ENCODE results near the gene SMIM9. TPM values are rescaled to one million over a fixed set of nuclear protein-coding genes. Genes with fewer than 3 reads are reported as not detected.
"Not testable (repeated sequence)": the region's sequence is repeated elsewhere in the genome, so short reads cannot be mapped to it uniquely, and the experiment has no call there.

The SMIM9 gene
- total RNA-seq, 1 donor from 2014 or later, result not detected

DNA sequence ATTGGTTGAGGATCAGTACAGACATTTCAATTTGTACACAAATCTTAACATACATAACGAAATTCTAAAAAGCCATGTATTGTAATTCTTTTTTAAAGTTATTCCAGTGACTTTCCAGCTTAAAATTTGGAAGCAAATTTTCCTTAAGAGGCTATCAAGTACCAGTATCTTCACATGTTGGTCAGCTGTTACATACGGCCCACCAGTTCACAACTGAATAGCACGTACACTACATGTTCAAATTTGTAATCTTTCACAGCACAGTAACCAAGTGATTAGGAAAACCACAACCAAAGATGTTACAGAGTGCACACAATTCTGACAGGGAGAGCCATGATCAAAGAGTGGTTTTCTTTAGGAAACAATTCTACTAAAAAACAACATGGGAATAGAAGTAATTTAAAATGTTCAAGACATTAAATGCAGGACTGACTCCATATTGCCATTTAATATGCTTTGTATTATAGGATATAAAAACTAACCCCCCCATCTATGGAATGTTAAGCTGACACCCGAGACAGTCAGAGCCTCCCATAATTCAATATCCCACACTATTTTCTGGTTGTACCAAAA, 18.1 kb downstream of the SMIM9 start:
- intact Hi-C loops (cut with micrococcal nuclease), result not testable (repeated sequence)

DNA sequence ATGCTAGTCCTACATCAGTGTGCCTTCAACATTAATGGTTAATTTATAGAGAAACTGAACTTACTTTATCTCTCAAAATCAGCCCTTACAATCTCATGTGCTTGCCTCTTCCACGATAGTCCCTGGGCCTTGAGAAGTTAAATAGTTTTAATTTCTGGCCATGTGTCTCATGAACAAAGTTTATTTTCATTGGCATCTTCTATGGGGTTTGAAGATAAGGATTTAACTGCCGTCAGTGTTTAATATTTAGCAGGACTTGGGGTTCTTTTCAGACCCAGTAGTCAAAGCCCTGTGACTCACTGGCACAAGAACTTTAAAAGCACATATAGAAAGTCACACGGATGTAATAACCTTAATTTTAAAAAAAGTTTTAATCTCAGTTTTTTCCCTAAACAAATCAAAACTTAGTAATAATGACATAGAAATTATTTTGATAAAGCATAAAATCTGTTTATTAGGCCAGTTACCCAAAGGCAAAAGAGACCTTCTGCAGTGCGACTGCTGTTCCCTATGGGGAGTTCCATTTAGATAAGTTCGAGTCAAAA, 19.1 kb downstream of the SMIM9 start:
- intact Hi-C loops (cut with micrococcal nuclease), result no loop called here

DNA sequence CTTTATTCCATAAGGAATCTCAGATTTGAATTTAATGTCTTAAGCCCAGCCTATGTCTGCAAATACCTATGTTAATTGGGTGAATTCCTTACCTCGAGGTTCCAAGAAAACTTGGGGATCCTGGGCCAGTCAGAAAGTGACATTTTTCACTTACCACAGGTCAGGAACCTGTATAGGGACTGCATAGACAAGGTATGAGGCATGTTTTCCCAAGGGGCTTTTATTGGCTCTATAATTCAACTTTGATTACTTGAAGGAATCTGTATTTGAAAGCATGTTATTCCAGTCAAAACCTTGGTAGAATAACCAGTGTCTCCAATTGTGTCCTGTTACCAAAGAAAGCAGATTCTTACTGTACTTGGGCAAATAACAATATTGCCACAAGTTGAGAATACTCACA, 20.7 kb downstream of the SMIM9 start:
- intact Hi-C loops (cut with micrococcal nuclease), result no loop called here

DNA sequence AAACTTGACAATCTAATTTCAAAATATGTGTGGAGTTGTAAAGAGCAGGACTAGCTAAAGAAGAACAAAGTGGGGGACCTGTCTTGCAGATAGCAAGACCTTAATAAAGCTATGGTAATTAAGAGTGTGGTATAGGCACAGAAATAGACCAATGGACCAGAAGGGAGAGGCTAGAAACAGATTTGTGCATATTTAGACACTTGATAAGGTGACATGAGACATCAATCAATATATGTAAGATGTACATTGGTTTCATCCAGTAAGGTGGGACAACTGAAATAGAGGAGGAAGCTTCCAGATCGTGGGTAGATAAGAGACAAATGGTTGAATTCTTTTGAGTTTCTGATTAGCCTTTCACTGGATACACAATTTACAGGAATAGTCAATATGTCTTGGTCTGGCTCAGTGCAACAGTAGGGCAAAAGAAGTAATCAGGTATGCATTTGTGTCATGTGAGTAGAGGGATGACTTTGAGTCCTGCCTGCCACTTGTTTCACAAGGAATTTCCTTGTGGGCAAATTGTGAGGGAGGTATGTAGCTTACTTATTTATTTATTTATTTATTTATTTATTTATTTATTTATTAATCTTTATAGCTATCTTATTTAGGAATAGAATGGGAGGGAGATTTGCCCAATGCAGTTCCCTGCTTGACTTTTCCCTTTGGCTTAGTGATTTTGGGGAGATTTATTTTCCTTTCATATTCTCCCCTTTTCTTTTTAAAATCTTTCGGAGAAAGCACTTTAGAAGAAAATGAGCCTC, 21.9 kb downstream of the SMIM9 start:
- intact Hi-C loops (cut with micrococcal nuclease), result no loop called here

DNA sequence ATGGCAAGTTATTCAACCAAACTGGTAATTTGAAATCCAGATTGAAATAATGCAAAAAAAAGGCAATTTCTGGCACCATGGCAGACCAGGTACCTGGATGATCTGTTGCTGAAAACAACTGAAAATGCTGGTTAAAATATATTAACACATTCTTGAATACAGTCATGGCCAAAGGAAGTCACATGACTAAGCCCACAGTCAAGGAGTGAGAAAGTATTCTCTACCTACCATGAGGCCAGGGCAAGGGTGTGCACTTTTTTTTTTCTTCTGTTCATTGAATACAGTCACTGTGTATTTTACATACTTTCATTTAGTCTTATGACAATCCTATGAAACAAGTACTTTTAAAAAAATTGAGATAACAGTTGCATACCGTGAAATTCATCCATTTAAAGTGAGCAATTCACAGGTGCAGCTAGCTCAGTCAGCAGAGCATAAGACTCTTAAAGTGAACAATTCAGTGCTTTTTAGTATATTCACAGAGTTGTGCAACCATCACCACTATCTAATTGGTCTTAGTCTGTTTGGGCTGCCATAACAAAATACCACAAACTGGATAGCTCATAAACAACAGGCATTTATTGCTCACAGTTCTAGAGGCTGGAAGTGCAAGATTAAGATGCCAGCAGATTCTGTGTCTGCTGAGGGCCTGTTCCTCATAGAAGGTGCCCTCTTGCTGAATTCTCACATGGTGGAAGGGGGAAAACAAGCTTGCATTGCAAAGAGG, 24.4 kb downstream of the SMIM9 start:
- intact Hi-C loops (cut with micrococcal nuclease), result no loop called here

DNA sequence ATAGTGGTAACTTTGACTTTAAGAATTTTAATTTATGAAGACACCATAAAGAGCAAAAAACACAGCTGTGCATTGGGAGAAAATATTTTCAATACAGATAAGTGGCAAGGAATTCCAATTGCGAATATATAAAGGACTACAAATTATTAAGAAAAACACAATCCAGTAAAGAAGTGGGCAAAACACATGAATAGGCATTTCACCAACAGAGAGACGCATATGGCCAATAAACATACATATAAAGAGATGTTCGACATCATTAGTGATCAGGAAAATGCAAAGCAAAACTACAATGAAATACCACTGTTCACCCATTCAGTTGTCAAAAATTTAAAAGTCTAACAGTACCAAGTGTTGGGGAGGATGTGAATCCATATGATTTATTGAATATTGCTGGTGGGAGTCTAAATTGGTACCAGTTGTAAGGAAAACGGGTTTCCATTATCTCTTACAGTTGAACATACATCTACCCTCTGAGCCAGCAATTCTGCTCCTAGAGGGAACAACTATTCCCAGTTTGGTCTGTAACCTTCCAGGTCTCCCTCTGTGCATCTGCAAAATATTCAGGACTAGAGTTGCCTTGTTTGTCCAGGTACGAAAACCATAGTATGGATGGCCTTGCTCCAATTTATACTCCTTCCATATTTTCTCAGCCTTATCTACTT, 27.5 kb downstream of the SMIM9 start:
- intact Hi-C loops (cut with micrococcal nuclease), result no loop called here

DNA sequence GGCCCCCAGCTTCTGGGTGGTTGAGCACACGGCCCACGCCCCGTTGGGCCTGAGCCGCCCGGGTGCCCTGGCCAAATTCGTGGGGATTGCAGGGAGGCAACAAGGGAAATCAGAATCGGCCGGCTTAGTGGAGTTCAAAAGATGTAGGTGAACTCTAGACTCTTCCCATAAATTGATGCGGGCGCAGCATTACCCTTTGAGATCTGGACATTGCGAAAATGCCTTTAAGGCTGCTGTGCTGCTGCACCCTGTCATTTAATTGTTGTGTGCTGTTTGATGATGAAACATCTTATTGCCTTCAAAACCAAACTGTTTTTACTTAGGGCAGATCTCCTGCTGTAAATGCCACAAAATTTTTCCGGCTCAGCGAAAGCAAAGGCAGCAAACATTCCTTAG, 28.8 kb downstream of the SMIM9 start:
- intact Hi-C loops (cut with micrococcal nuclease), result loop anchor here (1.0 to 2.0 kb wide), 5 partner anchors 21 to 459 kb away; partner anchors contain the start of genes BRCC3, CMC4, DKC1 and MTCP1

DNA sequence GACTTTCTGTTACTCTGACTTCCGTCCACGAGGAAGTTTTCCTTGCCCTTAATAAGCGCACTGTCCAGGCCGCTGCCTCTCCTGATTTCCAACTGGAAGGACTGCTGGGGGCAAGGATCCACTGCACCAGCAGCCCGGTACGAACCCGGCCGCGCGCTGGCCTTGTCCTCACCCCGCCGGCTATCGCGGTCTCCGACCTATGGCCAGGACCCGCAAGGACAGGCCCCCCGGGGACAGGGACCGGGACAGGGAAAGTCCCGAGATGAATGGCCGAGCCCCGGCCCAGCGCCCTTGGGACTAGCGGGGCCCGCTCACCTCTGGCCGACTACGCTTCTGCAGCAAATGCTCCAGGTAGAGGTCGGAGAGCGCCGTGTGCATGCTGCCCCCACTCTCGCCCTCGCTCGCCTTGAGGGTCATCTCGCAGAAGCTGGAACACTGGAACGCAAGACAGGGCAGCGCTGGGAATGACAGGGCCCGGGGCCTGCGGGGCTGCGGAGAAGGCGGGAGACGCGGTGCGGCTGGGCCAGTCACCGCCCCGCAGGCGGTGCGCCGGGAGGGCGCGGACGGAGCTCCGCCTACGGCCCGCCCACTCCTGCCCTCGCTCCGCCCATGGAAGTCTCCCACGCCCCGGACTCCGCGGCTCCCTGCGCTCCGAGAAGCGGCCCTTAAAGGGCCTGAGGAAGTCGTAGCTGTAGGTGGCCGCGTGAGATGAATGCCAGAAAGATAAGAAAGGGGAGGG, 29.3 kb downstream of the SMIM9 start, which contains the start of gene MPP1:
Gene MPP1, minus strand, starts transcription at position 529 of the 739 bp plus-strand sequence. Its CDS starts 112 bp downstream, at position 417.
- intact Hi-C loops (cut with micrococcal nuclease), result loop anchor here (1.0 to 2.0 kb wide), 5 partner anchors 22 to 459 kb away; partner anchors contain the start of genes BRCC3, CMC4, DKC1 and MTCP1

DNA sequence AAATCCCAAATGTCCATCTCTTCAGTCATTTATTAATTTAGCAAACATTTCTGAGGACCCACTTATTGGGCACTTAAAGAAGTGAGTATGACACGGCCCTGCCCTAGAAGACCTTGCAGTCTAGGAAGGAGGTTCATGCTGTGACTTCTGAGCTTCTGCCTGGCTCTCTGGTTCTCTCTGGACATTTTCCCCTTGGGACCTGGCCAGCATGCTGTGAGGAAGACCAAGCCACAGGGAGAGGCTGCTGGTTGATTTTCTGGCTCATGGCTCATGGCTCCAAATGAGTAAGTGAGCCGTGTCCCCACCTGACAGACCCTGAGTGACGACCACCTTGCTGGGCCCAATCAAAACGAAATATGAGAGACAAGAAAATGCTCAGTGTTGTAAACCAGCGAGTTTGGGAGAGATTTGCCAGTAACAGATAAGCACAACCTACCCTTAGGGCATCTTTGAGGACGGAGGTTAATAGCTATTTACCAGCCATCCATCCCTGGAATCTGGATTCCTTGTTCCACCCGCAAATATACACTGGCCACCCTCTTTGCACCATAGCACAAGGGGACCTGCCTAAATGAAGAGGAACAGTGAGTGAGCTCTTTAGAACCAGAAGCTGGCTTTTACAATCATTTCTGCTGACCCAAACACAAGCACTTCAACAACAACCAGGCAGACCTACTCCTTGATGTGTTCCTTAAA, 30.1 kb downstream of the SMIM9 start:
- intact Hi-C loops (cut with micrococcal nuclease), result loop anchor here (2.0 kb wide), 2 partner anchors 22 to 36 kb away; no protein-coding TSS in a partner anchor

DNA sequence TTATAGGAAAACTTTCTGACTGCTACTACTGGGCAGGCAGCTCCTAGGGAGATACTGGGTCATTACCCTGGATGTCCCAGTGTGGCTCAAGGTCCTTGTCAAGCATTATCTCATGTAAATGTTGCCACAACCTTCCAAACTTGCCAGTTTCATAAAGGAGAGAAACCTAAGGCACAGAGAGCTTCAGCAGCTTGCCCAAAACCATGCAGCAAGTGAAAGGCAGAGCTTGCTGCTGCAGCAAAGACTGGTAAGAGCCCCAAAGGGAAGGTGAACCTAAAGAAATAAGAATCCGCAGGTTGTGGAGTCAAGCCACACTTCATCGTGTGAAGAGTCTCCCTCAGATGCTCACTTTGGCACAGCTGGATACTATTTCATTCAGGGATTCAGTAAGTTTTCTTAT, 31.5 kb downstream of the SMIM9 start:
- intact Hi-C loops (cut with micrococcal nuclease), result no loop called here

DNA sequence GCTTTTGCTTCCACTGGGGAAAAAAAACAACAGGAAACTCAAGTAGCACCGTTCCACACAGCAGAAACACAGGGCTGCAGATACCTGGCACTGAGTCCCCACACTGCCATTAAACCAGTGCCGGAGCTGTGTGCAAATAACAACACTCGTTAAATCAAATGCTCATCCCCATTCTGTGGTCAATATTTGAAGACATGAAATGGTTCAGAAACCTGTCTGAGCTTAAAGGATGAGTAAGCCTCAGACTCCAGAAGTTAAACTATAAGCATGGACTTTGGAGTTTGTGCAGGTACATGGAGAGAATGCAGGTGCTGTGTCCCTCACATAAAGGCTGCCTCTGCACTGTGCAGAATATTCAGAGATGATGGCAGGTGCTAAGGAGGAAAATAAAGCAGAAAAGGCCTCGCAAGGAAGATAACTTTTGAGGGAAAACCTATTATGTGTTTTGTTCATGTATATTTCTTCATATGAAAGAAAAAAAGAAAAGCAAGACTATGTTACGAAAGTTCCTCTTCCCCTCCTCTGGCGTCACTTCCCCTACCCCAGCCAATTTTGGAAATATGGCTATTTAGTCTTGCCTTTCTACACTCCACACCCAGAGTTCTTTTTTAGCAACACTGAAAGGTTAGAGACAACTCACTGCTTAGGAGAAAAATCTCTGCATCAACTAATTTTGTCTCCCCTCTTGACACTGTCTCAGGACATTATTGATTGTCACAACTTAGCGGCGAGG, 33.8 kb downstream of the SMIM9 start:
- intact Hi-C loops (cut with micrococcal nuclease), result loop anchor here (1.0 to 2.0 kb wide), 2 partner anchors 38 to 88 kb away; partner anchors contain the start of gene DKC1

DNA sequence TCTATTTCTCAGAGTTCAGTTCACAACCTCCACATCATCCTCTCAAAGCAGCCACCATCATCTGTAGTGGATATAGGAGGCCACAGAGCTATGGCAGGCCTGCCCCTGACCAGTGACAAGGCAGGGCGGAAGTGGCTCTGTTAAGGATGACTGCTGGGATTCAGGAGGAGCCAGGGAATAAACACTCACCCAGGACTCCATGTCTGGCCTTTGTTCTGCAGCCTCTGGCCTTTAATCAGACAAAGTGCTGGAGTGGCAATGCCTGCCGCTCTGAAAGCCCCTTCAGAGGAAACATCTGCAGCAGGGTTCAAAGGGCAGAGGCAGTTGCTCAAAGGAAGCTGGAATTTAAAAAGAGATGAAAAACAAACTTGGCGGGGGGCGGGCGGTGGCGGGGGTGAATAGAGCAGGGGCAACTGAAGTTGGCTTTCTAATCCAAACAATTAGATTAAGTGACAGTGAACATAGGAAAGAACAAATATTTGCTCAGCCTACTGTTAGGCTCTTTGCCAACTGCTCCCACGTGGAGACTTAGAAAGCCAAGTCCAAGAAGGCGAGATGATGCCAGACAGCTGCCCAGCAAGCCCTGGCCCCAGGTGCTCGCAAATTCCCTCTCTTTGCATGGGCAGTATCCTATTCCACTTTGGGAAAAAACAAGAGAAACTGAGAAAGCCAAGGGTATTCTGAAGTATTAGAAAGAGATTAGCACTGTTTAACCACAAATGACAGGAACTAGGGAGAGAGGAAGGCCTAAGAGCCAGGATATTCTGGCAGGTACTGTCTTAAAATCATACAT, 34.7 kb downstream of the SMIM9 start:
- intact Hi-C loops (cut with micrococcal nuclease), result loop anchor here (2.0 kb wide), 1 partner anchor 87 kb away; no protein-coding TSS in a partner anchor

DNA sequence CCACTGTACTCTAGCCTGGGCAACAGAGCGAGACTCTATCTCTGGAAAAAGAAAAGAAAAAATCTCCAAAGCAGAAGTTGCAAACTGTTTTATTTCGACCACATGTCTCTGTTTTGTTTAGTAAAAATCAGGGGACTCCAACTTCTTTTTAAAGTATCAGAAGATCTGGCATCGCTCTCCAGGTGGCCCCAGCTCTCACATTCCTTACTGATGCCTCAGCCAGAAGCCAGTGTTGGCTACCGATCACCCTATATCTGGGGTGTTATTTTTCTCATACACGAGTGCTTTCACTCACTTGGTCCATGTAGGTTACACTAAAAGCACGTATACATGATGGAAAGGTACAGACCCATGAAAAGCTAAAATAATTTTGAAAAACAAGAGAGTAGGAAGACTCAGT, 37.5 kb downstream of the SMIM9 start:
- intact Hi-C loops (cut with micrococcal nuclease), result no loop called here

DNA sequence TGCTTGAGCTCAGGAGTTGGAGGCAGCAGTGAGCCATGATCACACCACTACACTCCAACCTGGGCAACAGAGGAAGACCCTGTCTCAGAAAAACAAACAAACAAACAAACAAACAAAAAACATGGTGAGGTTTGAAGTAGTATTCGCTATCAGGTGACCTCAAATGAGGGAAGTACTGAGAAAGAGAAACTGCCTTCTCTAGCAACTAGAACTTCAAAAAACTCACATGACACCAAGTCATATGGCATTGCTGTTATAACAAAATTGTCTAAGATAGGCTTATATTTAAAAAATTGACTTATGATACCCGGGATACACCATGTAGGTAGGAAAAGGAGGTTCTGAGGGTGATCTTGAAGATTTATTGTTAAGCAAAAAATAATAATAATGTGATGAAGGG, 39.4 kb downstream of the SMIM9 start:
- intact Hi-C loops (cut with micrococcal nuclease), result no loop called here

DNA sequence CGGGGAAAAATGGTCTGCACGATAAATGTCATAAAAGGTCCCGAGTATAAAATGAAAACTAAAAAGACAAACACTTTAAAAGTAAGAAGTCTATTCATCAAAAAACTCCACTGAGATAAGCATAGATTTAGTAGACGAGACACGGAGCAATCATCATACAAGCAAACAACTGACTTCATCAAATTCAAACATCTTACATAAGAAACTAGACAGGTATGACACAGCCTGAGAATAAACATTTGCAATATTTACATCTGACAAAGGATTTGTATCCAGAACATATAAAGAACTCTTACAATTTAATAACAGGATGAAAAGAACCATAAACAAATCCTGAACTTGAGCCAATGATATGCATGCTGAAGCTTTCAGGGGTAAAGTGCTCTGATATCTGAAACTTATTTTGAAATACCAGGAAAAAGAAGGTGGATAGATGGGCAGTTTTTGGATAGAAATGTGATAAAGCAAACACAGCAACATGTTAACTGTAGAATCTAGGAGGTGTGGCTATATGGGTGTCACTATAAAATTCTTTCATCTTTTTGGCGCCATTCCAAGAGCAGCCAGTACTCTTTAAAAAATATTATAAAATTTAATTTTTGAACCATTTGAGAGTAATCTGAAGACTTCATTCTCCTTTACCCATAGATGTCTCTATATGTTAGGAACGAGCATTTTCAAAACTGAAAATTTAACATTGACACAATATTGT, 41.2 kb downstream of the SMIM9 start:
- intact Hi-C loops (cut with micrococcal nuclease), result no loop called here

DNA sequence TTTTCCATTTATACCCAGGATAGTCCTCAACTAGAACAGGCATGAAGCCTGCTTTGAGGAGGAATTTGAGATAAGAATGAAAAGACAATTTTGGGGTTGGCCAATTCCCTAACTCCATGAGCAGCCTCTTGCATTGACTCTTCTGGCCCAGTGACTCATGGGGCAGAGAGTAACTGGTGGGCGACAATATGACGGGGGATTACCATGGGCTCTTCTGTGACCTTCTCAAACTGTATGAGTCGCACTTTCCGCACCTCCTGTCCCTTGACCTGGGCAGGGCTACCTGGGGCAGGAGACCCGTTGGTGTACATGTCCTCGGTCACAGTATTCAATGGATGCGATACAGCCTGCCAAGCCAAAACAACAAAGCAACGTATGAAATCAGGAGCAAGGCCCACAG, 42.5 kb downstream of the SMIM9 start:
- intact Hi-C loops (cut with micrococcal nuclease), result no loop called here

DNA sequence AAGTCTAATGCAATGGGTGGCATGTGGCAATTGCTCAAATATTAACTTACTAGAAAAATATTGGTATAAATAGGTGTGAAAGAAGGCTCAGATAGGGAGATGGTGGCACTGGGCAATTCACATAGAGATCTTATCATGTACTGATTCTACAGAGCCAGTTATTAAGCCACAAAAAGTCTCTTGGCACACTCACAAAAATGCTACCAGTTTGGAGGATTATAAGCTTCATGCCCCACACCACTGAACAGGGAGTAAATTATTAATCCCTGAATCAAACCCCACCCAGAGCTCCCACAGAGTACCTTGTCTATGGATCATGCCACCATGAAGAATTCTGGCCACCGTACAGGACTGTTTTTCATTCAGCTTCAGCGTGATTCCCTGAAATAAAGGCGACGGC, 43.0 kb downstream of the SMIM9 start:
- intact Hi-C loops (cut with micrococcal nuclease), result no loop called here

DNA sequence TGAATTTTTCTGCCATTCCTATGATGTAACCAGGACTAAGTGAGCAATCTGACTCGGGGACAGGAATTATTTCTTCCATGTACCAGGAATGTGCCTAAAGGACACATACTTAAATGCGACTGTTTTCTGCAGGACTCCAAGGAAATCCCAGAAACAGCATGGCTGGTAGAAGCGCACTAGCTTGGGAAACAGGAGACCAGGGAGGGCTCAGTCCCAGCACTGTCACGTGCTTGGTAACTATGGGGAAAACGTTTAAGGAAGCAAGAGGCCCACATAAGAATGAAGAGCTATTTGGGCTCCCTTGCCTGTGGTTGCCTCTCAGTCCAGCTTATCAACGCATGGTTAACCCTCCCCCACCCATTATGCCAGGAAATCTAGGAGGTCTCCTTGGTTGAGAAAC, 48.7 kb downstream of the SMIM9 start:
- intact Hi-C loops (cut with micrococcal nuclease), result no loop called here
